MM.1S (cell line): ENCODE measurements around the gene DYNLT1.

Source experiments
- CTCF ChIP-seq: fragments of 300-600 bp; sonication (generic); IDR thresholded peaks from 2 replicates; pipeline ENCODE4 v1.5.1; 2016; ENCODE audit warnings: antibody characterized with exemption, low read length, mixed read lengths
- EZH2 ChIP-seq: fragments of 300-600 bp; sonication (generic); optimal IDR thresholded peaks from 2 replicates; pipeline ENCODE3; 2017; ENCODE audit warnings: low read depth, mild to moderate bottlenecking, antibody characterized with exemption, low read length, mixed read lengths
- EZH2phosphoT487 ChIP-seq: fragments of 300-600 bp; sonication (generic); IDR thresholded peaks from 2 replicates; pipeline ENCODE4 v1.6.1; 2018; ENCODE audit warnings: antibody characterized with exemption, low read length

DNA sequence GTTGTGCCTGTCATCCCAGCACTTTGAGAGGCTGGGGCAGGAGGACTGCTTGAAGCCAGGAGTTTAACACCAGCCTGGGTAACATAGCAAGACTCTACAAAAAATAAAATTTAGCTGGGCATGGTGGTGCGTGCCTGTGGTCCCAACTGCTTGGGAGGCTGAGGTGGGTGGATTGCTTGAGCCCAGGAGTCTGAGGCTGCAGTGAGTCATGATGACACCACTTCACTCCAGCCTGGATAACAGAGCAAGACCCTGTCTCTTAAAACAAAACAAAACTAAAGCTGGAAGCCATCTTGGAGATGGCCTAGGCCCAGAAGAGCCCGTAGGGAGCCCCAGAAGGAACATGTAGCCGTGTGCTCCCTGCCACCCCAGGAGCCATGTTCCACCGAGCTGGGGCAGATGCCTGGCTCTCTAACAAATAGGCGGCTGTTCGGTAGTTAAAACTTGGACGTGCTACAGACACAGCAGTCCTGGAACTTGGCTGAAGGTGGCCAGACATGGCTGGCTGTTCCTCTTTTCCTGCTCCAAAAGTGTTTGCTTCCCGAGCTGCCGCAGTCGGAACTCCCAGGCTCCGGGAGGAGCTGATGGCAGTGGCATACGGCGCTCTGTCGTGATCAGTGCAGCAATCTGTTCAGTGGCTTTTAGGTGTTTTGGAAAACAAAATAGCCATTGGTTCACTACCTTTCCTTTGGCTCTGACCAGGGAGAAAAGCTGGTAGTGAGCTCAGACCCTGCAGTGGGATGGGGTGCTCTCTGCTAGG, 37.0 kb downstream of the DYNLT1 start:
- TF ChIP-seq CTCF (no peak), EZH2 (no peak), EZH2phosphoT487 (no peak)
